PFSK-1 (cell line): ENCODE measurements around the gene MRTFA.

Experiments used
- POLR2AphosphoS5 ChIP-seq: IDR thresholded peaks from 2 replicates; pipeline ENCODE4 v1.6.1; 2012; ENCODE audit warnings: low read depth, mild to moderate bottlenecking, control low read depth, low read length, moderate library complexity
- TF ChIP-seq, protein P1 (sequence below), 2 experiments: IDR thresholded peaks; 2 replicates each; pipeline versions ENCODE4 v1.6.1 to v1.8.0; 2011 to 2012; ENCODE audit warnings: low read depth in 2 of 2, low read length in 2 of 2, control low read depth in 1 of 2, inconsistent platforms in 1 of 2, mild to moderate bottlenecking in 1 of 2, moderate library complexity in 1 of 2; ENCODE audit not compliant: insufficient read depth in 1 of 2

DNA sequence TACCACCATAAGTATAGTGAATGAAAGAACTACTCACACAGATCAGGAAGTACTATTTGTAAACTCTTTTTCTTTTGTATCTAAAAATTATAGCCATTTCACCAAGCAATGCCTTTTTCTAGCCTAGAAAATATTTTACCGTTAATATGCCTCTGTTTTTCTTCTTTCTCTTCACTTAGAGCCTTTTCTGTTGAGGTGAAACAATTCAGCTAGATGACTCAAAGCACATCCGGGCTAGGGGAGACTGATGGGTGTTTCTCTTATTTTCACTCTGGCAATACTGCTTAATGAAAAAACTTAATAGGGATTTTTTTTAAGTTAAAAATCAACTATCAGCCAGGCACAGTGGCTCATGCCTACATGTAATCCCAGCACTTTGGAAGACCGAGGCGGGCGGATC is 172.8 kb downstream of the MRTFA start:
- TF ChIP-seq POLR2AphosphoS5: no peak
- TF ChIP-seq, protein P1, sequence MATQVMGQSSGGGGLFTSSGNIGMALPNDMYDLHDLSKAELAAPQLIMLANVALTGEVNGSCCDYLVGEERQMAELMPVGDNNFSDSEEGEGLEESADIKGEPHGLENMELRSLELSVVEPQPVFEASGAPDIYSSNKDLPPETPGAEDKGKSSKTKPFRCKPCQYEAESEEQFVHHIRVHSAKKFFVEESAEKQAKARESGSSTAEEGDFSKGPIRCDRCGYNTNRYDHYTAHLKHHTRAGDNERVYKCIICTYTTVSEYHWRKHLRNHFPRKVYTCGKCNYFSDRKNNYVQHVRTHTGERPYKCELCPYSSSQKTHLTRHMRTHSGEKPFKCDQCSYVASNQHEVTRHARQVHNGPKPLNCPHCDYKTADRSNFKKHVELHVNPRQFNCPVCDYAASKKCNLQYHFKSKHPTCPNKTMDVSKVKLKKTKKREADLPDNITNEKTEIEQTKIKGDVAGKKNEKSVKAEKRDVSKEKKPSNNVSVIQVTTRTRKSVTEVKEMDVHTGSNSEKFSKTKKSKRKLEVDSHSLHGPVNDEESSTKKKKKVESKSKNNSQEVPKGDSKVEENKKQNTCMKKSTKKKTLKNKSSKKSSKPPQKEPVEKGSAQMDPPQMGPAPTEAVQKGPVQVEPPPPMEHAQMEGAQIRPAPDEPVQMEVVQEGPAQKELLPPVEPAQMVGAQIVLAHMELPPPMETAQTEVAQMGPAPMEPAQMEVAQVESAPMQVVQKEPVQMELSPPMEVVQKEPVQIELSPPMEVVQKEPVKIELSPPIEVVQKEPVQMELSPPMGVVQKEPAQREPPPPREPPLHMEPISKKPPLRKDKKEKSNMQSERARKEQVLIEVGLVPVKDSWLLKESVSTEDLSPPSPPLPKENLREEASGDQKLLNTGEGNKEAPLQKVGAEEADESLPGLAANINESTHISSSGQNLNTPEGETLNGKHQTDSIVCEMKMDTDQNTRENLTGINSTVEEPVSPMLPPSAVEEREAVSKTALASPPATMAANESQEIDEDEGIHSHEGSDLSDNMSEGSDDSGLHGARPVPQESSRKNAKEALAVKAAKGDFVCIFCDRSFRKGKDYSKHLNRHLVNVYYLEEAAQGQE (IDR thresholded peaks at IDR 0.05; ENCODE audit: insufficient read depth in 1 of 2, low read depth in 2 of 2, low read length in 2 of 2): no peak
